H1 (cell line): ENCODE data around the gene CCDC88A. TPM values are rescaled to one million over a fixed set of nuclear protein-coding genes. Genes with fewer than 3 reads are reported as not detected.

Experiments used
- CTCF ChIA-PET: fragments of 300-600 bp; sonication (Branson Sonifier 250); formaldehyde crosslinking; loops from one replicate; lab custom pipeline; 2021; ENCODE audit not compliant: partially characterized antibody; lab: Charles Lee
- POLR2A ChIA-PET: fragments of 300-600 bp; sonication (Branson Sonifier 250); formaldehyde crosslinking; loops from one replicate; lab custom pipeline; 2021; ENCODE audit warnings: inconsistent platforms; ENCODE audit not compliant: partially characterized antibody; lab: Charles Lee
- DNase-seq, 2 experiments: peaks; one replicate each; pipeline versions ENCODE4 v3.0.0 to v3.0.0-alpha.2; 2010 to 2022; ENCODE audit warnings: low spot score in 2 of 2, low read depth in 1 of 2, mixed read lengths in 1 of 2
- FAIRE-seq: peaks from 2 replicates; lab custom pipeline; 2011; peaks lifted over from hg19 to GRCh38; lab: Jason Lieb, UNC
- H2AFZ ChIP-seq: 2 replicates; pipeline ENCODE4 v1.8.1; 2012; ENCODE audit warnings: low read length, inconsistent platforms
- H2AK5ac ChIP-seq: 2 replicates; pipeline ENCODE4 v1.6.1; 2013; ENCODE audit warnings: low read depth, low read length
- H2BK120ac ChIP-seq: replicated peaks from 2 replicates; pipeline ENCODE3; 2013; ENCODE audit warnings: low read depth, low read length, inconsistent platforms
- H2BK12ac ChIP-seq: 2 replicates; pipeline ENCODE4 v1.6.1; 2013; ENCODE audit warnings: low read depth, low read length
- H2BK15ac ChIP-seq: 2 replicates; pipeline ENCODE4 v1.6.1; 2013; ENCODE audit warnings: low read length
- H2BK20ac ChIP-seq: 2 replicates; pipeline ENCODE4 v1.6.1; 2013; ENCODE audit warnings: low read length
- H2BK5ac ChIP-seq: 2 replicates; pipeline ENCODE4 v1.6.1; 2013; ENCODE audit warnings: low read depth, low read length
- H3K14ac ChIP-seq: 2 replicates; pipeline ENCODE4 v1.6.1; 2013; ENCODE audit warnings: inconsistent platforms; ENCODE audit not compliant: insufficient read length
- H3K18ac ChIP-seq: 2 replicates; pipeline ENCODE4 v1.6.1; 2013; ENCODE audit warnings: low read length; ENCODE audit errors: extremely low read depth
- H3K23ac ChIP-seq: 2 replicates; pipeline ENCODE4 v1.6.1; 2013; ENCODE audit warnings: inconsistent platforms; ENCODE audit not compliant: insufficient read length
- H3K23me2 ChIP-seq: 2 replicates; pipeline ENCODE4 v1.6.1; 2013; ENCODE audit warnings: low read depth, low read length
- H3K27ac ChIP-seq: 2 replicates; pipeline ENCODE4 v1.6.1; 2011; ENCODE audit warnings: low read depth, low read length, inconsistent platforms
- H3K27me3 ChIP-seq, 4 experiments: replicated peaks in 1 of 4; 1 replicate in 1 of 4; 2 replicates in 3 of 4; pipeline versions ENCODE4 v1.6.1 to v1.8.1; 2011 to 2013; ENCODE audit warnings: low read length in 3 of 4, mild to moderate bottlenecking in 3 of 4, inconsistent platforms in 2 of 4, mixed read lengths in 2 of 4, moderate library complexity in 1 of 4; ENCODE audit not compliant: control insufficient read depth in 3 of 4, insufficient read depth in 3 of 4; ENCODE audit errors: extremely low read depth in 1 of 4
- H3K36me3 ChIP-seq, 4 experiments: 2 replicates each; pipeline versions ENCODE4 v1.6.1 to v1.8.1; 2011 to 2013; ENCODE audit warnings: mild to moderate bottlenecking in 4 of 4, low read length in 3 of 4, moderate library complexity in 2 of 4, control low read depth in 1 of 4, inconsistent platforms in 1 of 4; ENCODE audit not compliant: insufficient read depth in 4 of 4, control insufficient read depth in 2 of 4
- H3K4ac ChIP-seq: replicated peaks from 2 replicates; pipeline ENCODE3; 2013; ENCODE audit warnings: low read length, low read depth, mixed read lengths, inconsistent platforms; ENCODE audit not compliant: insufficient read length
- H3K4me1 ChIP-seq, 4 experiments: replicated peaks in 1 of 4; 1 replicate in 1 of 4; 2 replicates in 3 of 4; pipeline versions ENCODE4 v1.6.1 to v1.8.1; 2011 to 2013; ENCODE audit warnings: low read length in 3 of 4, inconsistent platforms in 2 of 4, mixed read lengths in 1 of 4; ENCODE audit not compliant: insufficient read depth in 4 of 4, control insufficient read depth in 3 of 4
- H3K4me2 ChIP-seq, 2 experiments: 2 replicates each; pipeline versions ENCODE4 v1.6.1 to v1.8.1; 2011 to 2013; ENCODE audit warnings: low read depth in 2 of 2, low read length in 2 of 2, control low read depth in 1 of 2, inconsistent platforms in 1 of 2, mild to moderate bottlenecking in 1 of 2; ENCODE audit not compliant: insufficient read depth in 1 of 2
- H3K4me3 ChIP-seq, 4 experiments: fragments of 200-600, 300-600 bp in 1 of 4; sonication (generic), shearing (Covaris generic), sonication (Bioruptor Twin) in 1 of 4; 2 replicates each; pipeline versions ENCODE4 v1.5.1 to v1.8.1; 2011 to 2016; ENCODE audit warnings: low read length in 4 of 4, low read depth in 3 of 4, control low read depth in 2 of 4, inconsistent platforms in 2 of 4, mild to moderate bottlenecking in 2 of 4, mixed read lengths in 1 of 4, moderate library complexity in 1 of 4; ENCODE audit not compliant: insufficient read depth in 2 of 4; ENCODE audit errors: extremely low read depth in 1 of 4
- H3K56ac ChIP-seq: replicated peaks from 2 replicates; pipeline ENCODE3; 2013; ENCODE audit warnings: low read depth, mild to moderate bottlenecking, mixed read lengths, low read length, inconsistent platforms; ENCODE audit not compliant: insufficient read length
- H3K79me1 ChIP-seq: 2 replicates; pipeline ENCODE4 v1.6.1; 2013; ENCODE audit warnings: low read depth, low read length, control low read depth
- H3K79me2 ChIP-seq, 2 experiments: 2 replicates each; pipeline versions ENCODE4 v1.6.1 to v1.8.1; 2012 to 2013; ENCODE audit warnings: low read length in 2 of 2, mild to moderate bottlenecking in 2 of 2, inconsistent platforms in 1 of 2; ENCODE audit not compliant: insufficient read depth in 2 of 2, control insufficient read depth in 1 of 2
- H3K9ac ChIP-seq, 4 experiments: replicated peaks in 1 of 4; 1 replicate in 1 of 4; 2 replicates in 3 of 4; pipeline versions ENCODE4 v1.6.1 to v1.8.1; 2011 to 2013; ENCODE audit warnings: low read depth in 3 of 4, low read length in 3 of 4, control low read depth in 2 of 4, mild to moderate bottlenecking in 2 of 4, moderate library complexity in 2 of 4, inconsistent platforms in 1 of 4; ENCODE audit errors: extremely low read depth in 1 of 4
- H3K9me3 ChIP-seq, 2 experiments: 2 replicates each; pipeline versions ENCODE4 v1.6.1 to v1.8.1; 2012 to 2013; ENCODE audit warnings: mild to moderate bottlenecking in 2 of 2, moderate library complexity in 2 of 2, control low read depth in 1 of 2, inconsistent platforms in 1 of 2, low read depth in 1 of 2, low read length in 1 of 2, mixed read lengths in 1 of 2; ENCODE audit not compliant: insufficient read depth in 2 of 2
- H4K20me1 ChIP-seq, 2 experiments: replicated peaks in 1 of 2; 2 replicates each; pipeline versions ENCODE3 to v1.8.1; 2011 to 2013; ENCODE audit warnings: inconsistent platforms in 2 of 2, low read length in 2 of 2, mild to moderate bottlenecking in 1 of 2; ENCODE audit not compliant: insufficient read depth in 2 of 2, control insufficient read depth in 1 of 2
- H4K5ac ChIP-seq: 2 replicates; pipeline ENCODE4 v1.6.1; 2013; ENCODE audit warnings: low read length, low read depth, mixed read lengths, inconsistent platforms; ENCODE audit not compliant: insufficient read length
- H4K8ac ChIP-seq: 2 replicates; pipeline ENCODE4 v1.8.0; 2013; ENCODE audit warnings: mild to moderate bottlenecking, moderate library complexity, low read length, inconsistent platforms; ENCODE audit not compliant: insufficient read depth; ENCODE audit errors: extremely low read depth
- H4K91ac ChIP-seq: replicated peaks from 2 replicates; pipeline ENCODE3; 2013; ENCODE audit warnings: low read length, mixed read lengths, inconsistent platforms; ENCODE audit not compliant: insufficient read length
- CBX8 ChIP-seq: fragments of 300-800, 300-1000 bp; sonication (generic); IDR thresholded peaks from 2 replicates; pipeline ENCODE4 v1.7.1; 2016; ENCODE audit warnings: low read depth, low read length, borderline replicate concordance
- CHD1 ChIP-seq: IDR thresholded peaks from 2 replicates; pipeline ENCODE4 v1.6.1; 2012; ENCODE audit warnings: low read depth, low read length, improper control_type of control experiment
- HDAC6 ChIP-seq: IDR thresholded peaks from one replicate; pipeline ENCODE4 v1.7.1; 2012; ENCODE audit warnings: low read depth, mild to moderate bottlenecking, inconsistent platforms, low read length, moderate library complexity
- MAFK ChIP-seq: IDR thresholded peaks from 2 replicates; pipeline ENCODE4 v1.6.1; 2012; ENCODE audit warnings: low read depth, mild to moderate bottlenecking, improper control_type of control experiment, low read length
- RFX5 ChIP-seq: IDR thresholded peaks from 2 replicates; pipeline ENCODE4 v1.6.1; 2011; ENCODE audit warnings: low read depth, low read length, improper control_type of control experiment, borderline replicate concordance
- TCF12 ChIP-seq: IDR thresholded peaks from 2 replicates; pipeline ENCODE4 v1.6.1; 2011; ENCODE audit warnings: low read depth, mild to moderate bottlenecking, low read length
- YY1 ChIP-seq: IDR thresholded peaks from 2 replicates; pipeline ENCODE4 v1.6.1; 2011; ENCODE audit warnings: low read depth, mild to moderate bottlenecking, low read length
- ZNF274 ChIP-seq: IDR thresholded peaks from 2 replicates; pipeline ENCODE4 v1.7.0; 2012; ENCODE audit warnings: low read length, borderline replicate concordance; ENCODE audit errors: extremely low read depth
- WGBS, 2 experiments: shearing (Covaris generic) in 1 of 2; methylation state at CpG; one replicate each; pipeline versions ENCODE4 v1.1.6 to v1.1.7; 2013 to 2015; ENCODE audit warnings: low lambda C conversion rate in 2 of 2, mixed read lengths in 2 of 2, inconsistent platforms in 1 of 2, low coverage in 1 of 2, missing lambda C conversion rate in 1 of 2; ENCODE audit not compliant: insufficient replicate concordance in 2 of 2, insufficient coverage in 1 of 2, insufficient read length in 1 of 2; ENCODE audit errors: extremely low coverage in 1 of 2, missing lambda C conversion rate in 1 of 2; 5-methylcytosine and 5-hydroxymethylcytosine counted together
- polyA plus RNA-seq, 7 experiments: library from polyadenylated mRNA; depleted of rRNA in 3 of 7; stranded (reverse) in 5 of 7; unstranded in 2 of 7; fragments of >200 nt in 5 of 7; fragments of 200-250 nt in 2 of 7; gene quantifications; 1 replicate in 5 of 7; 2 replicates in 1 of 7; 4 replicates in 1 of 7; pipeline versions ENCODE4 v1.2.1 to v1.2.3, GENCODE V29; 2011 to 2013; ENCODE audit warnings: missing spikeins in 2 of 7, mixed read lengths in 2 of 7
- total RNA-seq: library from RNA; stranded (reverse); fragmentation: NEBNext Ultra II Directional; extraction: Animal tissue kit (Norgen Biotek cat#: 25700); gene quantifications from 2 replicates; pipeline ENCODE4 v1.2.1, GENCODE V29; 2021
- TF ChIP-seq, protein P1 (sequence below): IDR thresholded peaks from 2 replicates; pipeline ENCODE4 v1.6.1; 2012; ENCODE audit warnings: inconsistent platforms
- TF ChIP-seq, protein P2 (sequence below): IDR thresholded peaks from 2 replicates; pipeline ENCODE4 v1.6.1; 2012; ENCODE audit warnings: low read length, inconsistent platforms
- TF ChIP-seq, protein P3 (sequence below): IDR thresholded peaks from 2 replicates; pipeline ENCODE4 v1.6.1; 2011; ENCODE audit warnings: low read depth, mild to moderate bottlenecking, low read length; ENCODE audit not compliant: insufficient read depth

The CCDC88A gene
- total and polyA plus RNA-seq, 2 of the 8 experiments (the other 6 are each of a cell fraction or from before 2014, with no cell fraction given), result 27.0 to 98.0 TPM

DNA sequence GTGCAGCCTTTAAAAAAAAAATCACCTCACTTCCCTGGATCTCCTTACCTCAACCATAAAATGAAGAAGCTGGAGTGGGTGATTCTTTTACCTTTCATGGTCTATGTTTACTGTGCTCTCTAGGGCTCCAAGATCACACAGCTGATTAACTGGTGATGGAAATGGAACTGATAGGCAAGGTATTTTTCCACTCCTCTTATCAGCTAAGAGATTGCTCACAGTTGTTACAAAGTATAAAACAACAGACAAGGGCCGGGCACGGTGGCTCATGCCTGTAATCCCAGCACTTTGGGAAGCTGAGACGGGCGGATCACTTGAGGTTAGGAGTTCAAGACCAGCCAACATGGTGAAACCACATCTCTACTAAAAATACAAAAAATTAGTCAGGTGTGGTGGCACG, 172.6 kb downstream of the CCDC88A start:
- H4K5ac ChIP-seq, result no peak overlapping the region
- no peak overlapping the region for H3K4ac ChIP-seq
- no peak overlapping the region for H2BK5ac ChIP-seq
- peaks cover 0 to 54% (median 10%) of the 10 kb centered on the region in 4 experiments; a peak in 5 of 8 replicates for H3K36me3 ChIP-seq
- no peak for DNase-seq
- H3K27ac ChIP-seq, result no peak overlapping the region
- no peak overlapping the region for H2BK20ac ChIP-seq
- no peak overlapping the region for H3K4me2 ChIP-seq
- H3K79me2 ChIP-seq, result no peaks in the 10 kb centered on the region
- no peak for FAIRE-seq
- no peak overlapping the region for H3K4me3 ChIP-seq
- H3K23me2 ChIP-seq, result no peaks in the 10 kb centered on the region
- H4K91ac ChIP-seq, result no peak overlapping the region
- no peak overlapping the region for H2BK12ac ChIP-seq
- H2BK15ac ChIP-seq, result no peak overlapping the region
- no peaks in the 10 kb centered on the region for H3K27me3 ChIP-seq
- no peaks in the 10 kb centered on the region for H3K4me1 ChIP-seq
- H3K9ac ChIP-seq, result no peak overlapping the region
- H3K18ac ChIP-seq, result no peak overlapping the region
- 86% methylated on average over 5 of the region's 5 CpGs; no CpG with 5 or more reads in 1 of the 2 experiments for WGBS, 2 experiments
- no peak overlapping the region for H2AFZ ChIP-seq
- H4K8ac ChIP-seq, result no peak overlapping the region
- H3K23ac ChIP-seq, result no peak overlapping the region
- H2AK5ac ChIP-seq, result no peak overlapping the region
- H4K20me1 ChIP-seq, result peaks cover 0 to 2% of the 10 kb centered on the region in 2 experiments
- no peak overlapping the region for H3K56ac ChIP-seq
- CTCF ChIA-PET, result interaction anchor here (0.6 to 0.7 kb wide), 3 partner anchors 66 to 540 kb away, joined by 3 read pairs; no protein-coding TSS in a partner anchor
- H3K9me3 ChIP-seq, result no peaks in the 10 kb centered on the region
- no peak overlapping the region for H2BK120ac ChIP-seq
- H3K14ac ChIP-seq, result no peak overlapping the region
- H3K79me1 ChIP-seq, result no peaks in the 10 kb centered on the region
- POLR2A ChIA-PET, result interaction anchor here (0.9 to 1.3 kb wide), 3 partner anchors 11 to 15 kb away, joined by 3 to 5 read pairs (median 3); partner anchors contain the start of genes CLHC1 and RPS27A
- TF ChIP-seq, protein P1, sequence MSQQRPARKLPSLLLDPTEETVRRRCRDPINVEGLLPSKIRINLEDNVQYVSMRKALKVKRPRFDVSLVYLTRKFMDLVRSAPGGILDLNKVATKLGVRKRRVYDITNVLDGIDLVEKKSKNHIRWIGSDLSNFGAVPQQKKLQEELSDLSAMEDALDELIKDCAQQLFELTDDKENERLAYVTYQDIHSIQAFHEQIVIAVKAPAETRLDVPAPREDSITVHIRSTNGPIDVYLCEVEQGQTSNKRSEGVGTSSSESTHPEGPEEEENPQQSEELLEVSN, result no peak
- TF ChIP-seq, protein P2, sequence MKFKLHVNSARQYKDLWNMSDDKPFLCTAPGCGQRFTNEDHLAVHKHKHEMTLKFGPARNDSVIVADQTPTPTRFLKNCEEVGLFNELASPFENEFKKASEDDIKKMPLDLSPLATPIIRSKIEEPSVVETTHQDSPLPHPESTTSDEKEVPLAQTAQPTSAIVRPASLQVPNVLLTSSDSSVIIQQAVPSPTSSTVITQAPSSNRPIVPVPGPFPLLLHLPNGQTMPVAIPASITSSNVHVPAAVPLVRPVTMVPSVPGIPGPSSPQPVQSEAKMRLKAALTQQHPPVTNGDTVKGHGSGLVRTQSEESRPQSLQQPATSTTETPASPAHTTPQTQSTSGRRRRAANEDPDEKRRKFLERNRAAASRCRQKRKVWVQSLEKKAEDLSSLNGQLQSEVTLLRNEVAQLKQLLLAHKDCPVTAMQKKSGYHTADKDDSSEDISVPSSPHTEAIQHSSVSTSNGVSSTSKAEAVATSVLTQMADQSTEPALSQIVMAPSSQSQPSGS, result no peak
- TF ChIP-seq CHD1, result no peak
- no peak for TF ChIP-seq TCF12
- no peak for TF ChIP-seq HDAC6
- TF ChIP-seq MAFK, result no peak
- TF ChIP-seq RFX5, result no peak
- no peak for TF ChIP-seq CBX8
- TF ChIP-seq, protein P3, sequence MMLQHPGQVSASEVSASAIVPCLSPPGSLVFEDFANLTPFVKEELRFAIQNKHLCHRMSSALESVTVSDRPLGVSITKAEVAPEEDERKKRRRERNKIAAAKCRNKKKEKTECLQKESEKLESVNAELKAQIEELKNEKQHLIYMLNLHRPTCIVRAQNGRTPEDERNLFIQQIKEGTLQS, result no peak
- TF ChIP-seq YY1, result no peak
- TF ChIP-seq ZNF274, result no peak
